NCI-H2081 (cell line): ENCODE measurements around the gene MSH3.

Experiments
- DNase-seq, 2 experiments: peaks; one replicate each; lab custom pipeline; 2025; lab: John Stamatoyannopoulos, UW

The MSH3 gene

DNA sequence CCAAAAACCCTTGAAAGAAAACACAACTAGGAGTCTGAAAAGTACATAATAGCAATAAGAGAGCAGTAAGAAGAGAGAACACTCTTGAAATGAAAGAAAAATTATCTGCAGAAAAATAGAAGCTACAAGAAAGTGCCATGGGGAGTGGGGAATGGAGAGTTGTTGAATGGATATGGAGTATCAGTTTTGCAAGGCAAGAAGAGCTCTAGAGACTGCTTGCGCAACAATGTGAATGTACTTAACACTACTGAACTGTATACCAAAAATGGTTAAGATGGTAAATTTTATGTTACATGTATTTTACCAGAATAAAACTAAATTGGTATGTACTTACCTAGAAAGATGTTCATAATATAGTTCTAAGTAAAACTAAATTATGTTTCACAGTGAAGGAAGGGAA, 251.0 kb downstream of the MSH3 start:
- no peak for DNase-seq

DNA sequence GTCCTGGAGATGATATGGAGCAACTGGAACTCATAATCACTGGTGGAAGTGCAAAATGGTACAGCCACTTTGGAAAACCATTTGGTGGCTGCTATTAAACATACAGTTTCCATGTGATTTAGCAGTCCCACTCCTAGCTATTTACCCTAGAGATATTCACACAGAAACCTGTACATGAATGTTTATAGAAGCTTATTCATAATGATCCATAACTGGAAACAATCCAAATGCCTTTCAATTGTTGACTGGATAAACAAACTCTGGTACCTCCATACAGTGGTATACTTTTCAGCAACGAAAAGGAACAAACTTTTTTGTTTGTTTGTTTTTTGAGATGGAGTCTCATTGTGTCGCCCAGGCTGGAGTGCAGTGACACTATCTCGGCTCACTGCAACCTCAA, 258.0 kb downstream of the MSH3 start:
- DNase-seq = no peak

DNA sequence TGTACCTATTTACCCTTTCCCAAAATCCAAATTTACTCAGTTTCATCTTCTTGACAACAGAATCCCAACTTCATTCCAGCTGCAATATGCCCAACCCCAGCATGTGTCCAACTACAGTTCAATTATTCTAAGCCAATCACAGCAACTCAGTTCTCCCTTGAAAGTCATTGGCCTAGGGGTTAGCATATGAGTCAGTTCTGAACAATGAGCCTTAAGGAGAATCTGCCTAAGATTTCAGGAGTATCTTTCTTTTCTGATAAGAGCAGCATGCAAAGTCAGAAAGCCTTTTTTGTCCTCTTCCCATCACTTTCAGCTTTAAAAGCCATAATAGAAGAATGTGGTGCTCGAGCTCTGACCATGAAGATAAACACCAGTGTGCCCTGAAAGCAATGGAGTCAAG, 261.3 kb downstream of the MSH3 start:
- DNase-seq = no peak

DNA sequence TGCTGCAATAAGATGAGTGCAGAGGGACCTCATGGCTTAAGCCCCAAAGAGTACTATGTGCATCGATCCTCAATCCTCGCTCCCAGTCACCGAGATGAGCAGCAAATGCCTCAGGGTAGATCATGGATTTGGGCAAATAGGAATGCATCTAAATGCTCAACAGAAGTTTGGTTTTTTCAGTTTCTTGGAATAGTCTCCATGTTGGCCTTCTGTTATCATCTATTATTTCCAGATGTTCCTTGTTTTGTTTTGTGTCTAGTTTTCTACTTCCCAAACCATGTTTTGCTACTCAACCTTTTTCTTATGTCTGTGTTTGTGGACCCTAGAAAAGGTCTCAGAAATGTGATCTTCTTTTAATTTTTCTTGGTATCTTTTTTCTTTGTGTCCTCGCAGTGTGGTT, 262.2 kb downstream of the MSH3 start:
- no peak for DNase-seq

DNA sequence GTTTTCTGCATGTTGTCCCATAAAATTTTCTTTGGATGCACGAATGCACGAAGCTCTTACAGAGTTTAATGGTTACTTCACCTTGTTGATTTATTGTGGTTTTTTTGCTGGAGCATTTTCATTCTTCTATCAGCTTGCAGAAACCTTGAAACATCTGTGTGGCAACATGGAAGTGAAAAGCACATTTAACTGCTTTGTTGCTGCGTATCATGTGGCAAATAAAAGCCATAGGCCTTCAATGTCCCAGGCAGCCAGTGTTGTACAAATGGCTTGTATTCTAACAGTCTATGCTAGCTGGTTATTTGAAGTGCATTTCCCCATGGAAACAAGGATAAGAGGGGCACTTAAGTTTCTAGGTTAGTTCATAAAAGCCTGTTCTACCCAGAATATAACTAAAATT, 263.2 kb downstream of the MSH3 start:
- no peak for DNase-seq

DNA sequence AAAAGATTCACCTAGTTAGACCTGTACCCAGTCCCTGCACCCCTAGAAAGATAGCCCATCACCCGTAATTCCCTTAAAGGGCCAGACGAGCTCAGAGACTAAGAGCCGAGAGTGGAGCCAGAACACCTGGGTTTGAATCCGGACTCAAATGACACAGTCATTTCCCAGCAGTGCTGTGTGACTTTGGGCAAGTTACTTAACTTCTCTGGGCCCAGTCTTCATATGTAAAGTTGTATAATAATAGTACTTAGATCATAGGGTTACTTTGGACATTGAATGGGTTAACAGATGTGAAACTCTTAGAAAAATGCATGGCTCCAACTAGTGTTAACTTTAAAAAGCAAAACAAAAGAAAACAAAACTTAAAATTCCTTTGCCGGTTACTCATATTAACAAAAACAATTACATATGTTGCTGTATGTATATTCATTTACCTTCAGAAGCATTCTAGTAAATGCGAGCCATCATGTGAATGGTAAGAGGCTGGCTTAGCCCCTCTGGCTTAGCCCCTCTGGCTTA, 265.3 kb downstream of the MSH3 start:
- DNase-seq = no peak

DNA sequence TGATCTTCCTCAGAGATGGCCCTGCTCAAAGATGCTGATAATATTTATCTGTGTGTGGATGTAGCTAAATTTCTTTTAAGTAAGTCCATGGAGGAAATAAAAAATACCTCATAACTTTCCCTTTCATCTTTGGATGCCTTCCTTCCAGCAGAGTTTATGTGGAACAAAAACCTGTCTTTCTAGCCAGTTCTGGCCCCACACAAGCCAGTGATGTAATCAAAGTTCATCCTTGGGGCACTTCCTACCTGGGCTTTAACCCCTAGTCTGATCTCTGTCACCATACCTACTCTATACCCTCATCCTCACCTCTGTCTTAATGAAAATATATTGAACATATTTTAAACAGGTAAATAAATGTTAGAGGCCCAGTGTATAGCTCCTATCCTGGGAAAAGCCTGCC, 265.9 kb downstream of the MSH3 start:
- DNase-seq = no peak

DNA sequence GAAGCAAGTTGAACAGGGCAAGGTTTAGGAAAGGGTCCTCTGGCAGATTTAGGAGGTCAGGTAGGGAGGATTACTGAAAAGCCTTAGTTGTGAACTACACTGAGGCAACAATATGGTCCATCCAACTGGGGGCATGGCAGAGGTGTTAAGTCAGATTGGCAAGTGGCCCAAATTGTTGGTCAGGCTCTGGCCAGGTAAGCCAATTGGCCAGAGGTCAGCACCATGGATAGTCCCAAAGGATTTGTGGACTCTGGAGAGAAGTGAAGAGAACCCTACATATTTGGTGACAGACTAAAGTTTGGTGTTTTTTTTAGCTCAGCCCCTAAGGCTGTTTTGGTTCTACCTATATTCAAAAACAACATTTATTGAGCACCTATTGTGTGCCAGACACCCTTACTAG, 266.6 kb downstream of the MSH3 start:
- no peak for DNase-seq

DNA sequence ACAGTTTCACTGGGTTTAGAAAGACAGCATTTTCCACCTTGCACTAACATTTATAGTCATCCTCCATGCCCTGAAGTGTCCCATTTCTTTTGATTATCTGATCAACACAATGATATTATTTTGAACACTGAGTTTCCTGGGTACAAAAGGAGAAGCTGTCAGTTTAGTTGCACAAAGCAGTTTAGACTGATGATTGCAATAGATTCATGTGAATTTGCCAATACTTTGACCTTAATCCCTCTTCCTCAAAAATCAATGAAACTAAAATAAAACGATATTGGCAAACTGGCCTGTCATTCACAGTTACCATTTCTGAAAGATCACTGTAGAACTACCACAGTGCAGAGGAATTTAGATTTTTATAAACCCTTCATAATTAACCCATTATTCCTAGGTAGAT, 271.5 kb downstream of the MSH3 start:
- DNase-seq = no peak
